PC-3 (cell line): Measurements from ENCODE around the gene RNF225.

ENCODE experiments used
- EZH2 ChIP-seq: fragments of 300-600 bp; sonication (generic); IDR thresholded peaks from one replicate; pipeline ENCODE4 v1.6.1; 2017; ENCODE audit warnings: antibody characterized with exemption, mild to moderate bottlenecking, low read length; ENCODE audit not compliant: unreplicated experiment
- EZH2phosphoT487 ChIP-seq: fragments of 300-600 bp; sonication (generic); IDR thresholded peaks from 2 replicates; pipeline ENCODE4 v1.6.1; 2018; ENCODE audit warnings: mild to moderate bottlenecking, antibody characterized with exemption, low read length, borderline replicate concordance
- TF ChIP-seq, protein P1 (sequence below): fragments of 300-600 bp; sonication (generic); conservative IDR thresholded peaks from 2 replicates; pipeline ENCODE4 v1.5.1; 2017; ENCODE audit warnings: antibody characterized with exemption, low read depth, mild to moderate bottlenecking, low read length

DNA sequence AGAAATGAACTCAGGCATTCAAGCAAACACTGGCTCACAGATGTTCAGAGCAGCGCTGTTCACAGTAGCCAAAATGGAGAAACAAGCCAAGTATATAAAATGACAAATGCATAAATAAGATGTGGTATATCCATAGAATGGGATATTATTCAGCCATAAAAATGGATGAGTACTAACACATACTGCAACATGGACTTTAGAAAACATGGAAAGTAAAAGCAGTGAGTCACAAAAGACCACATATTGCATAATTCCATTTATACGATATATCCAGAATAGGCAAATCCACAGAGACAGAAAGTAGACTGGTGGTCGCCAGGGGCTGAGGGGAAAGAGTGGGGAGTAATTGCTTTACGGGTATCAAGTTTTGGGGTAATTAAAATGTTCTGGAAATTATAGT is 21.3 kb upstream of the RNF225 start:
- no peak for TF ChIP-seq EZH2
- TF ChIP-seq, protein P1, sequence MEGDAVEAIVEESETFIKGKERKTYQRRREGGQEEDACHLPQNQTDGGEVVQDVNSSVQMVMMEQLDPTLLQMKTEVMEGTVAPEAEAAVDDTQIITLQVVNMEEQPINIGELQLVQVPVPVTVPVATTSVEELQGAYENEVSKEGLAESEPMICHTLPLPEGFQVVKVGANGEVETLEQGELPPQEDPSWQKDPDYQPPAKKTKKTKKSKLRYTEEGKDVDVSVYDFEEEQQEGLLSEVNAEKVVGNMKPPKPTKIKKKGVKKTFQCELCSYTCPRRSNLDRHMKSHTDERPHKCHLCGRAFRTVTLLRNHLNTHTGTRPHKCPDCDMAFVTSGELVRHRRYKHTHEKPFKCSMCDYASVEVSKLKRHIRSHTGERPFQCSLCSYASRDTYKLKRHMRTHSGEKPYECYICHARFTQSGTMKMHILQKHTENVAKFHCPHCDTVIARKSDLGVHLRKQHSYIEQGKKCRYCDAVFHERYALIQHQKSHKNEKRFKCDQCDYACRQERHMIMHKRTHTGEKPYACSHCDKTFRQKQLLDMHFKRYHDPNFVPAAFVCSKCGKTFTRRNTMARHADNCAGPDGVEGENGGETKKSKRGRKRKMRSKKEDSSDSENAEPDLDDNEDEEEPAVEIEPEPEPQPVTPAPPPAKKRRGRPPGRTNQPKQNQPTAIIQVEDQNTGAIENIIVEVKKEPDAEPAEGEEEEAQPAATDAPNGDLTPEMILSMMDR, result no peak
- TF ChIP-seq EZH2phosphoT487, result no peak
